Uterus (tissue), 2 donors: Measurements from ENCODE around the gene ASCC3.

Experiments used
- CTCF ChIP-seq, 4 experiments: fragments of 200-600 bp in 2 of 4; fragments of 450-650 bp in 2 of 4; sonication (generic) in 2 of 4; IDR thresholded peaks; one replicate each; pipeline ENCODE4 v1.5.1; 2016 to 2019; ENCODE audit warnings: antibody characterized with exemption in 4 of 4, mild to moderate bottlenecking in 2 of 4, moderate library complexity in 1 of 4
- POLR2A ChIP-seq, 2 donors: fragments of 450-650 bp; IDR thresholded peaks; one replicate each; pipeline ENCODE4 v1.6.1; 2016; ENCODE audit warnings: antibody characterized with exemption in 2 of 2, mild to moderate bottlenecking in 1 of 2, moderate library complexity in 1 of 2

- TF ChIP-seq CTCF (IDR thresholded peaks at IDR 0.05): no peak
- no peak for TF ChIP-seq POLR2A (IDR thresholded peaks at IDR 0.05)
These were observed 216.1 kb downstream of the ASCC3 start for GRCh38 chr6:100665041-100665380.
